ENCODE measurements around the gene ZNF71.

GRCh38 chr19:56642711-56643459, 47.8 kb downstream of the ZNF71 start, which contains the start of gene SMIM17:
- no peak for TF ChIP-seq CTCF (IDR thresholded peaks at IDR 0.05)
- TF ChIP-seq POLR2AphosphoS5 (IDR thresholded peaks at IDR 0.05), result no peak
- TF ChIP-seq POLR2A (IDR thresholded peaks at IDR 0.05), result no peak
